Neural crest cell (in vitro differentiated cells): ENCODE data around the gene IL23R. TPM values are rescaled to one million over a fixed set of nuclear protein-coding genes. Genes with fewer than 3 reads are reported as not detected.

Source experiments
- DNase-seq: peaks from one replicate; pipeline ENCODE4 v3.0.0; 2021; ENCODE audit warnings: low read depth, mixed read lengths, low spot score
- H3K27ac Mint-ChIP-seq: one replicate; pipeline ENCODE4 v1.8.0; 2021; ENCODE audit warnings: mild to moderate bottlenecking, mixed read lengths; ENCODE audit not compliant: unreplicated experiment
- H3K27me3 Mint-ChIP-seq: 2 replicates; pipeline ENCODE4 v1.8.0; 2021; ENCODE audit warnings: low read depth, mild to moderate bottlenecking, mixed read lengths
- H3K36me3 Mint-ChIP-seq: 2 replicates; pipeline ENCODE4 v1.8.0; 2021; ENCODE audit warnings: low read depth, mild to moderate bottlenecking, mixed read lengths
- H3K4me1 Mint-ChIP-seq: 2 replicates; pipeline ENCODE4 v1.8.0; 2021; ENCODE audit warnings: mixed read lengths
- H3K4me3 Mint-ChIP-seq: one replicate; pipeline ENCODE4 v1.8.0; 2021; ENCODE audit warnings: mild to moderate bottlenecking, mixed read lengths
- H3K9me3 Mint-ChIP-seq: 2 replicates; pipeline ENCODE4 v1.8.0; 2021; ENCODE audit warnings: mixed read lengths
- CTCF ChIP-seq: fragments of 200-600 bp; sonication (generic); conservative IDR thresholded peaks from 2 replicates; pipeline ENCODE4 v1.5.0; 2021; ENCODE audit warnings: antibody characterized with exemption, mild to moderate bottlenecking
- total RNA-seq: library from RNA; stranded (reverse); gene quantifications from 2 replicates; pipeline ENCODE4 v1.2.1, GENCODE V29; 2021

Gene IL23R
- total RNA-seq, 1 donor from 2014 or later, result not detected

- Mint-ChIP-seq H3K27ac (no peak overlapping the region), H3K27me3 (no peaks in the 10 kb centered on the region), H3K36me3 (peaks cover 6% of the 10 kb centered on the region), H3K4me1 (peaks cover 5% of the 10 kb centered on the region), H3K9me3 (peaks cover 20% of the 10 kb centered on the region), H3K4me3 (no peak overlapping the region)
- DNase-seq, result no peak
- no peak for TF ChIP-seq CTCF
Measured at GRCh38 chr1:67269061-67269460, 102.8 kb downstream of the IL23R start.

GRCh38 chr1:67270541-67270940, 104.3 kb downstream of the IL23R start:
- H3K27ac Mint-ChIP-seq, result no peak overlapping the region
- H3K36me3 Mint-ChIP-seq, result peaks cover 11% of the 10 kb centered on the region
- no peak overlapping the region for H3K4me3 Mint-ChIP-seq
- no peaks in the 10 kb centered on the region for H3K27me3 Mint-ChIP-seq
- H3K4me1 Mint-ChIP-seq, result peaks cover 5% of the 10 kb centered on the region
- TF ChIP-seq CTCF, result no peak
- no peak for DNase-seq
- peaks cover 26% of the 10 kb centered on the region for H3K9me3 Mint-ChIP-seq

DNA sequence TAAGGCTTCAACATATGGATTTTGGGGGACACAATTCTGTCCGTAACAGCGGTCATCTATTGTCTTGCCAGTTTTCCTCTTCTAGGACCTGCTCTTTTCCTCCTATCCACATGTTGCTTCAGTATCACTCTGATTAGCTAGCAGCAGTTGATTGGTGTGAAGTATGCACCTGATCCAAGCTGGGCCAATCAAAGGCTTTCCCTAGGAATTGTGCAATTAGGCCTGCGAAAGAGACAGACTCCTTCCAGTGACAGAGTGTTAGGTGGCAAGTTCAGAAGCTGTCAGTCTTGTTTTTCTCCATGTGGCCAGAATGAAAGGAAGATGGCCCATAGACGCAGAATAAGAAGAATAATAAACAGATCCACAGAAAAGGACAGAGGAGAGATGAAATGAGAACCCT, 107.3 kb downstream of the IL23R start:
- Mint-ChIP-seq H3K9me3 (peaks cover 35% of the 10 kb centered on the region), H3K27ac (no peak overlapping the region), H3K4me3 (no peak overlapping the region), H3K36me3 (peaks cover 14% of the 10 kb centered on the region), H3K4me1 (peaks cover 5% of the 10 kb centered on the region), H3K27me3 (no peaks in the 10 kb centered on the region)
- TF ChIP-seq CTCF, result no peak
- no peak for DNase-seq

DNA sequence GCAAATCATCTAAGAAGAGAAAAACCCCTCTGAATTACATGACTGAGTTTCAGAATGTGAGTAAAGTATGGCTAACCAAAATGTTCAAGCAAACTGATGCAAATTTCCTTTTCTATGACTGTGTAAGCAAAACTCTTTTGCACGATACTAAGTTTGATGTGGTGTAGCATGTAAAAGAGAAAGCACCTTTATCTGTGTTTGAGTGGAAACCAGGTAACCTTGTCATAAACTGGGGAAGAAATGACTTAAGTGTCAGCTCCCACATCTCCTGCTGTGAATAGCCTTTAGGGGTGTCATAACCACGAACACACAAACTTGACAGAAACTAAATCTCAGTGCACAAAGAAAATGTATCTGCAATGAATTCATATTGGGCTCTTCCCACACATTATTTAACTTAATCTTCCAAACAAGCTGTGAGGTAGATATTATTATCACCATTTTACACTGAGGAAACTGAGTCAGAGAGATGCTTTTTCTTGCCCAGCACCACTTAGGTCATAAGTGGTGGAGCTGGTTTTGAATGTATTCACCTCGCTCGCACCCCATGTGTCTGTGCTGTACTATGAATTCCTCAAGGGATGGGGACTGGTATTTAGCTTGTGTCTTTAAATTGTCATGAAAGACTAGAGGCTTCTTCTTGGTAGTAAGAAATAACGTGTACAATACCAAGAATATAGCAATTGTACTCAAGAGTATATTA, 108.5 kb downstream of the IL23R start:
- Mint-ChIP-seq H3K27me3 (no peaks in the 10 kb centered on the region), H3K4me3 (no peak overlapping the region), H3K4me1 (no peaks in the 10 kb centered on the region), H3K36me3 (peaks cover 14% of the 10 kb centered on the region), H3K27ac (no peak overlapping the region), H3K9me3 (peaks cover 35% of the 10 kb centered on the region)
- no peak for DNase-seq
- no peak for TF ChIP-seq CTCF

- no peak for DNase-seq
- Mint-ChIP-seq H3K36me3 (peaks cover under 1% of the 10 kb centered on the region), H3K27ac (no peak overlapping the region), H3K27me3 (no peaks in the 10 kb centered on the region), H3K9me3 (peaks cover 8% of the 10 kb centered on the region), H3K4me1 (no peaks in the 10 kb centered on the region), H3K4me3 (no peak overlapping the region)
- TF ChIP-seq CTCF, result no peak
Measured at GRCh38 chr1:67280696-67281095, 114.4 kb downstream of the IL23R start.
